ENCODE measurements around the gene PGLYRP3.
A peak's percentile ranks its signal among the peaks of the same experiment; 100 is the strongest.
"Not testable (repeated sequence)": the region's sequence is repeated elsewhere in the genome, so short reads cannot be mapped to it uniquely, and the experiment has no call there.

PGLYRP3 gene

GRCh38 chr1:153349363-153350320, 36.9 kb upstream of the PGLYRP3 start:
- FAIRE-seq: no peak
- no peak for DNase-seq (ENCODE audit: extremely low spot score, insufficient read length, low read depth)

- FAIRE-seq (no peak), DNase-seq (ENCODE audit: extremely low spot score, insufficient read length, low read depth) (no peak)
Measured at GRCh38 chr1:153348511-153349362, 36.0 kb upstream of the PGLYRP3 start, which contains the start of gene PGLYRP4. Gene PGLYRP4 (minus strand): TSS chr1:153348841. CDS start chr1:153347932, 909 bp downstream.

- DNase-seq (ENCODE audit: extremely low spot score, insufficient read length, low read depth) (no peak), FAIRE-seq (no peak)
Measured at GRCh38 chr1:153347856-153348255, 35.1 kb upstream of the PGLYRP3 start.

- not testable (repeated sequence) for FAIRE-seq; DNase-seq (ENCODE audit: extremely low spot score, insufficient read length, low read depth)
Measured at GRCh38 chr1:153347049-153347448, 34.3 kb upstream of the PGLYRP3 start.

- FAIRE-seq: peak; percentile 58
- DNase-seq (ENCODE audit: extremely low spot score, insufficient read length, low read depth): no peak
Measured at GRCh38 chr1:153346077-153346723, 33.4 kb upstream of the PGLYRP3 start.

- DNase-seq (ENCODE audit: extremely low spot score, insufficient read length, low read depth): no peak
- FAIRE-seq: peak; percentile 62
Measured at GRCh38 chr1:153345187-153346076, 32.7 kb upstream of the PGLYRP3 start.

- FAIRE-seq: no peak
- no peak for DNase-seq (ENCODE audit: extremely low spot score, insufficient read length, low read depth)
Measured at GRCh38 chr1:153344718-153345025, 31.9 kb upstream of the PGLYRP3 start.

GRCh38 chr1:153343811-153344717, 31.3 kb upstream of the PGLYRP3 start:
- DNase-seq (ENCODE audit: extremely low spot score, insufficient read length, low read depth) (no peak), FAIRE-seq (peak; percentile 41)

- FAIRE-seq (no peak), DNase-seq (ENCODE audit: extremely low spot score, insufficient read length, low read depth) (no peak)
Measured at GRCh38 chr1:153343040-153343681, 30.4 kb upstream of the PGLYRP3 start.

- no peak for DNase-seq (ENCODE audit: extremely low spot score, insufficient read length, low read depth)
- no peak for FAIRE-seq
Measured at GRCh38 chr1:153342178-153342577, 29.4 kb upstream of the PGLYRP3 start.

- FAIRE-seq (no peak), DNase-seq (ENCODE audit: extremely low spot score, insufficient read length, low read depth) (no peak)
Measured at GRCh38 chr1:153341431-153341934, 28.7 kb upstream of the PGLYRP3 start.

- DNase-seq (ENCODE audit: extremely low spot score, insufficient read length, low read depth) (no peak), FAIRE-seq (no peak)
Measured at GRCh38 chr1:153340356-153340755, 27.6 kb upstream of the PGLYRP3 start.

- DNase-seq (ENCODE audit: extremely low spot score, insufficient read length, low read depth) (no peak), FAIRE-seq (no peak)
Measured at GRCh38 chr1:153339802-153340201, 27.1 kb upstream of the PGLYRP3 start.

GRCh38 chr1:153337980-153338853, 25.5 kb upstream of the PGLYRP3 start:
- no peak for FAIRE-seq
- no peak for DNase-seq (ENCODE audit: extremely low spot score, insufficient read length, low read depth)

- FAIRE-seq (no peak), DNase-seq (ENCODE audit: extremely low spot score, insufficient read length, low read depth) (no peak)
Measured at GRCh38 chr1:153336650-153337049, 23.9 kb upstream of the PGLYRP3 start.

GRCh38 chr1:153333902-153334301, 21.1 kb upstream of the PGLYRP3 start:
- DNase-seq (ENCODE audit: extremely low spot score, insufficient read length, low read depth) (no peak), FAIRE-seq (no peak)

GRCh38 chr1:153324912-153325311, 12.2 kb upstream of the PGLYRP3 start:
- FAIRE-seq: no peak

More at GRCh38 chr1:153324912-153325311, 12.2 kb upstream of the PGLYRP3 start:
- DNase-seq (ENCODE audit: extremely low spot score, insufficient read length, low read depth): no peak
